ENCODE data around the gene TMPRSS5.

TMPRSS5 gene

DNA sequence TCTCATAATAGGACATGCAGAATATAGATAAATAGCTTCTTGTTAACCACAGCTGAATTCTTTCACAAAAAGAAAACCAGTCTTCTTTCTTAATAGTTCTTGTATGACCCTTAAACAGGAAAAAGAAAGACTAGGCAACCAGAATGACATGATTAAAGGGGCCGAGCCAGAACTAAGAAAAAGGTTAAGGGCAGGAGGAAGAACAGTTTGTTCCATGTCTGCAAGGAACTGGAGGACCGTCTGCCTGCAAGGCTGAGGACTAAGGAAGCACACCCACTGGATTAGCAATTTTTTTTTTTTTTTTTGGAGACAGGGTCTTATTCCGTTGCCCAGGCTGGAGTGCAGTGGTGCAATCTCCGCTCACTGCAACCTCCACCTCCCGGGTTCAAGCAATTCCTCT lies 26.0 kb upstream of the TMPRSS5 start:
- Histone ChIP-seq H3K27me3 (ENCODE audit: insufficient read depth, poor library complexity, severe bottlenecking) (no peaks in the 10 kb centered on the region), H3K27ac (replicated peaks) (no peak overlapping the region), H3K4me3 (replicated peaks; ENCODE audit: insufficient read depth, low read length) (no peak overlapping the region)
- DNase-seq (ENCODE audit: low read depth in 1 of 2, low spot score in 1 of 2), result no peak
- TF ChIP-seq POLR2AphosphoS5 (IDR thresholded peaks at IDR 0.05; ENCODE audit: low read depth) (no peak), SPI1 (IDR thresholded peaks at IDR 0.05; ENCODE audit: borderline replicate concordance, low read depth) (no peak), GABPA (IDR thresholded peaks at IDR 0.05; ENCODE audit: low read depth) (no peak)
- TF ChIP-seq, protein P1, sequence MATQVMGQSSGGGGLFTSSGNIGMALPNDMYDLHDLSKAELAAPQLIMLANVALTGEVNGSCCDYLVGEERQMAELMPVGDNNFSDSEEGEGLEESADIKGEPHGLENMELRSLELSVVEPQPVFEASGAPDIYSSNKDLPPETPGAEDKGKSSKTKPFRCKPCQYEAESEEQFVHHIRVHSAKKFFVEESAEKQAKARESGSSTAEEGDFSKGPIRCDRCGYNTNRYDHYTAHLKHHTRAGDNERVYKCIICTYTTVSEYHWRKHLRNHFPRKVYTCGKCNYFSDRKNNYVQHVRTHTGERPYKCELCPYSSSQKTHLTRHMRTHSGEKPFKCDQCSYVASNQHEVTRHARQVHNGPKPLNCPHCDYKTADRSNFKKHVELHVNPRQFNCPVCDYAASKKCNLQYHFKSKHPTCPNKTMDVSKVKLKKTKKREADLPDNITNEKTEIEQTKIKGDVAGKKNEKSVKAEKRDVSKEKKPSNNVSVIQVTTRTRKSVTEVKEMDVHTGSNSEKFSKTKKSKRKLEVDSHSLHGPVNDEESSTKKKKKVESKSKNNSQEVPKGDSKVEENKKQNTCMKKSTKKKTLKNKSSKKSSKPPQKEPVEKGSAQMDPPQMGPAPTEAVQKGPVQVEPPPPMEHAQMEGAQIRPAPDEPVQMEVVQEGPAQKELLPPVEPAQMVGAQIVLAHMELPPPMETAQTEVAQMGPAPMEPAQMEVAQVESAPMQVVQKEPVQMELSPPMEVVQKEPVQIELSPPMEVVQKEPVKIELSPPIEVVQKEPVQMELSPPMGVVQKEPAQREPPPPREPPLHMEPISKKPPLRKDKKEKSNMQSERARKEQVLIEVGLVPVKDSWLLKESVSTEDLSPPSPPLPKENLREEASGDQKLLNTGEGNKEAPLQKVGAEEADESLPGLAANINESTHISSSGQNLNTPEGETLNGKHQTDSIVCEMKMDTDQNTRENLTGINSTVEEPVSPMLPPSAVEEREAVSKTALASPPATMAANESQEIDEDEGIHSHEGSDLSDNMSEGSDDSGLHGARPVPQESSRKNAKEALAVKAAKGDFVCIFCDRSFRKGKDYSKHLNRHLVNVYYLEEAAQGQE (IDR thresholded peaks at IDR 0.05; ENCODE audit: insufficient replicate concordance, low read depth), result no peak
- TF ChIP-seq, protein P2, sequence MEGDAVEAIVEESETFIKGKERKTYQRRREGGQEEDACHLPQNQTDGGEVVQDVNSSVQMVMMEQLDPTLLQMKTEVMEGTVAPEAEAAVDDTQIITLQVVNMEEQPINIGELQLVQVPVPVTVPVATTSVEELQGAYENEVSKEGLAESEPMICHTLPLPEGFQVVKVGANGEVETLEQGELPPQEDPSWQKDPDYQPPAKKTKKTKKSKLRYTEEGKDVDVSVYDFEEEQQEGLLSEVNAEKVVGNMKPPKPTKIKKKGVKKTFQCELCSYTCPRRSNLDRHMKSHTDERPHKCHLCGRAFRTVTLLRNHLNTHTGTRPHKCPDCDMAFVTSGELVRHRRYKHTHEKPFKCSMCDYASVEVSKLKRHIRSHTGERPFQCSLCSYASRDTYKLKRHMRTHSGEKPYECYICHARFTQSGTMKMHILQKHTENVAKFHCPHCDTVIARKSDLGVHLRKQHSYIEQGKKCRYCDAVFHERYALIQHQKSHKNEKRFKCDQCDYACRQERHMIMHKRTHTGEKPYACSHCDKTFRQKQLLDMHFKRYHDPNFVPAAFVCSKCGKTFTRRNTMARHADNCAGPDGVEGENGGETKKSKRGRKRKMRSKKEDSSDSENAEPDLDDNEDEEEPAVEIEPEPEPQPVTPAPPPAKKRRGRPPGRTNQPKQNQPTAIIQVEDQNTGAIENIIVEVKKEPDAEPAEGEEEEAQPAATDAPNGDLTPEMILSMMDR (IDR thresholded peaks at IDR 0.05; ENCODE audit: insufficient read depth, low read length), result no peak

DNA sequence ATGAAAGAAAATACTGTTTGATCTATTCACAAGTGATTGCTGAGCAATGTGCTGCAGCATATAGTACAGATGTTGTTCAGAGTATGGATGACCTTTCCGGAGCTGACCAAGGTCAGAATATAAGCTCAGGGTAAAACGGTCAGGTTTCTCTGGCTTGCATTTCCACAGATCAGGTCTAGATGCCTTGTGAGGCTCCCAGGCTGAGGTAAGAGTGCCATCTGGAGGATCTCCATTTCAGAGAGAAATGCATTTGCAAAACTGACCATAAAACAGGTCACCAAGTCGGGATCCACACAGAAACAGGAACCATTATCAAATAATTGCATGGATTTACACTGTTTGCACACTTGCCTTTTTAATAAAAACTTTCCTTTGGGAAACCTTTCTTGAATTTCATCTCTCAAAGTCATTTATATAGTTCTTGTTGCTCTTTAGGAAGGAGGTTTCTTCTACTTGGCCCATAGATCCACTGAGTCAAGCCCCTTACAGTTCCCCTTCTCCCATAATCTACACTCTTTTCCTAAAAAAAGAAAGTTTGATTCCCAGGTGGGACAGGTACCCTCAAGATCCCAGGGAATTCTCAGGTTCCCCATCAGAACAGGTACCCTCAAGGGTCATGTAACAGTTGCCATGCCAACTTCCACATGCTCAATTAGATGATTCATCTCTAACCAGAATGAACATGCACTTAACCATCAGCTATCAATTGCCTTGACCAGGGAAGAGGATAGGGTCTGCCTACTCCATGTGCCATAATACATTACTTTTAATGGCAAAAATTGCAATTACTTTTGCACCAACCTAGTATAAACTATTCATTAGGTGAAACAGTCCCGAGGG lies 25.0 kb upstream of the TMPRSS5 start:
- TF ChIP-seq, protein P1 (IDR thresholded peaks at IDR 0.05; ENCODE audit: insufficient replicate concordance, low read depth), result no peak
- TF ChIP-seq SPI1 (IDR thresholded peaks at IDR 0.05; ENCODE audit: borderline replicate concordance, low read depth), result no peak
- no peak for TF ChIP-seq POLR2AphosphoS5 (IDR thresholded peaks at IDR 0.05; ENCODE audit: low read depth)
- peak in 1 of 2 experiments; percentile 25 for DNase-seq (ENCODE audit: low read depth in 1 of 2, low spot score in 1 of 2)
- Histone ChIP-seq H3K4me3 (replicated peaks; ENCODE audit: insufficient read depth, low read length) (no peak overlapping the region), H3K27me3 (ENCODE audit: insufficient read depth, poor library complexity, severe bottlenecking) (no peaks in the 10 kb centered on the region), H3K27ac (replicated peaks) (no peak overlapping the region)

DNA sequence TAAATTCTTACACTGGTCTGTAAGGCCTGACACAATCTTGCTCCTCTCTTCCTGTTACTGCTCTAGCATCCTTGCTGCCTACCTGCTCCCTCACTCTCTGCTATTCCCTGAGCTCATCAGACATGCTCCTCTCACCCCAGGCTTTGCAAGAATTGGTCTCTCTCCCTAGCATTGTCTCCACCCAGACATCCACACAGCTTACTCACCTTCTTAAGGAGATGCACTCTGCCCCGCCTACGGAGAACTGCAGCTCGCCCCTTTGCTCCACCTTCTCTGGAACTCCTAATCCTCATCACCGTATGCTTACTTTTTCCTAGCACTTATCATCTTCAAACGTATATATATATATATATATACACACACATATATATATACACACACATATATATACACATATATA lies 23.3 kb upstream of the TMPRSS5 start:
- DNase-seq (ENCODE audit: low read depth in 1 of 2, low spot score in 1 of 2), result no peak
- H3K27ac ChIP-seq (replicated peaks), result no peak overlapping the region
- no peak overlapping the region for H3K4me3 ChIP-seq (replicated peaks; ENCODE audit: insufficient read depth, low read length)
- TF ChIP-seq SPI1 (IDR thresholded peaks at IDR 0.05; ENCODE audit: borderline replicate concordance, low read depth) (no peak), GABPA (IDR thresholded peaks at IDR 0.05; ENCODE audit: low read depth) (no peak), POLR2AphosphoS5 (IDR thresholded peaks at IDR 0.05; ENCODE audit: low read depth) (no peak)
- TF ChIP-seq, protein P1 (IDR thresholded peaks at IDR 0.05; ENCODE audit: insufficient replicate concordance, low read depth), result no peak
- TF ChIP-seq, protein P2 (IDR thresholded peaks at IDR 0.05; ENCODE audit: insufficient read depth, low read length), result no peak
- no peaks in the 10 kb centered on the region for H3K27me3 ChIP-seq (ENCODE audit: insufficient read depth, poor library complexity, severe bottlenecking)
